Endothelial cell of umbilical vein (primary cell): ENCODE measurements around the gene CIBAR2.

Experiments used
- MYC ChIP-seq: IDR thresholded peaks from one replicate; pipeline ENCODE4 v1.6.1; 2011; ENCODE audit warnings: mild to moderate bottlenecking, low read depth, low read length
- TF ChIP-seq, protein P1 (sequence below), 2 donors: IDR thresholded peaks; 1 replicate in 1 of 2; 2 replicates in 1 of 2; pipeline ENCODE4 v1.5.1; 2011; ENCODE audit warnings: low read length in 2 of 2, mild to moderate bottlenecking in 2 of 2, moderate library complexity in 2 of 2, control low read depth in 1 of 2, inconsistent platforms in 1 of 2, low read depth in 1 of 2; ENCODE audit not compliant: insufficient read depth in 1 of 2; ENCODE audit errors: extremely low read depth in 1 of 2

DNA sequence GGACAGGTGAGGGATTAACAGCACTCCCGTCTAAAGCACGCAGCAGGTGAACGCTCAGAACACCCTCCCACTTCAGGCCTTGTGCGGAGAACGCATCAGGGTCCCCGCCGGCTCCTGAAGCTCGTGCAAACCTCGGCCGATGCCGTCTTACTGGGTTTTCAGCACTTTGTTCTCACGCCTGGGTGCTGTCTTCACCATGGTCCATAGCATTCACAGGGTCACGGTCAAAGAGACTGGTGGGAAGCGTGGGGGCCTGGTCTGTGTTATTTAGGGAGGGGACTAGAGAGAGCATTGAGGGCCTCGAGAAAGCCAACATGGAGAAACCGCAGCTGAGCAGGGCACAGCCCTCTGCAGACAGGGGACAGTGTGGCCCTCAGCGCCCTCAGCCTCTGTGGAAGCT is 26.6 kb downstream of the CIBAR2 start:
- TF ChIP-seq MYC = no peak
- TF ChIP-seq, protein P1, sequence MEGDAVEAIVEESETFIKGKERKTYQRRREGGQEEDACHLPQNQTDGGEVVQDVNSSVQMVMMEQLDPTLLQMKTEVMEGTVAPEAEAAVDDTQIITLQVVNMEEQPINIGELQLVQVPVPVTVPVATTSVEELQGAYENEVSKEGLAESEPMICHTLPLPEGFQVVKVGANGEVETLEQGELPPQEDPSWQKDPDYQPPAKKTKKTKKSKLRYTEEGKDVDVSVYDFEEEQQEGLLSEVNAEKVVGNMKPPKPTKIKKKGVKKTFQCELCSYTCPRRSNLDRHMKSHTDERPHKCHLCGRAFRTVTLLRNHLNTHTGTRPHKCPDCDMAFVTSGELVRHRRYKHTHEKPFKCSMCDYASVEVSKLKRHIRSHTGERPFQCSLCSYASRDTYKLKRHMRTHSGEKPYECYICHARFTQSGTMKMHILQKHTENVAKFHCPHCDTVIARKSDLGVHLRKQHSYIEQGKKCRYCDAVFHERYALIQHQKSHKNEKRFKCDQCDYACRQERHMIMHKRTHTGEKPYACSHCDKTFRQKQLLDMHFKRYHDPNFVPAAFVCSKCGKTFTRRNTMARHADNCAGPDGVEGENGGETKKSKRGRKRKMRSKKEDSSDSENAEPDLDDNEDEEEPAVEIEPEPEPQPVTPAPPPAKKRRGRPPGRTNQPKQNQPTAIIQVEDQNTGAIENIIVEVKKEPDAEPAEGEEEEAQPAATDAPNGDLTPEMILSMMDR (IDR thresholded peaks at IDR 0.05; ENCODE audit: extremely low read depth in 1 of 2, insufficient read depth in 1 of 2, low read depth in 1 of 2, low read length in 2 of 2) = no peak
